IPS-18c (cell line): ENCODE data around the gene KMT2E.
"Not testable (repeated sequence)": the region's sequence is repeated elsewhere in the genome, so short reads cannot be mapped to it uniquely, and the experiment has no call there.

Experiments used
- H3K4me3 ChIP-seq: 2 replicates; pipeline ENCODE4 v1.7.0; 2013; ENCODE audit warnings: low read depth, mild to moderate bottlenecking, low read length, moderate library complexity; ENCODE audit not compliant: insufficient read depth
- H3K9me3 ChIP-seq: one replicate; pipeline ENCODE4 v1.6.1; 2013; ENCODE audit warnings: mild to moderate bottlenecking, low read length, moderate library complexity; ENCODE audit not compliant: control insufficient read depth, insufficient read depth

KMT2E gene

GRCh38 chr7:105015390-105015965 lies 1.5 kb downstream of the KMT2E start:
- H3K9me3 ChIP-seq = no peaks in the 10 kb centered on the region

DNA sequence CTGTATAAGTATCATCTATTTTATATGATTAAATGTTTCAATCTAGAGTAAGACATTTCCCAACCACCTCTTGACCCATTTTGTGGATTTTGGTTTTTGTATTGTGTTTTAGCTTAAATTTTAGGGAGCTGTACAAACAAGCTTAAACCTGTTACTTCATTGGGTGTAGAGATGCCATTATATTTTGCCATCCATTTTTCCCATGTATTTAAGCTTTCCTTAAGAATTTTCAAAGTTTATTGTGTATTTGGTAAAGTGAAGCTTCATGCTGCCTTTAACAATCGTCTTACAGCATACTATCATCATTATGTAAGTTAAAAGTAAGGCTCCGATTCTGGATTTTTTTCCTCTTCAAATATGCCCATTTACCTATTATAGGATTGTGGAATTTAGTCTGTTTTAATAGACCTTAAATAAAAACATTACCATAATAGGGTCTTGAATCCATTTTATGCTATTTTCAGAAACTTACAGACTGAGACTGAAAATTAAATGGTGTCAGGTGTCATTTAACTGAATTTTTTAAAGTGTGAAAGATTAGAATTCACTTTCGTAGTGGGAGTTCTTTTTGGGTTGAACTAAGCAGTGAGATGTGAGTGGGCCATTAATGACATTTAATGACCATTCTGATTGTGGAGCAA lies 2.2 kb downstream of the KMT2E start:
- H3K9me3 ChIP-seq = no peaks in the 10 kb centered on the region

More at GRCh38 chr7:105015390-105015965, 1.5 kb downstream of the KMT2E start:
- H3K4me3 ChIP-seq = peak overlapping the region; percentile 99

GRCh38 chr7:105016709-105017656 lies 3.0 kb downstream of the KMT2E start:
- Histone ChIP-seq H3K4me3 (peak overlapping the region; percentile 16), H3K9me3 (no peaks in the 10 kb centered on the region)

More for the DNA sequence above, 2.2 kb downstream of the KMT2E start:
- peak overlapping the region; percentile 99; the same call in 1 of the 2 replicates for H3K4me3 ChIP-seq

DNA sequence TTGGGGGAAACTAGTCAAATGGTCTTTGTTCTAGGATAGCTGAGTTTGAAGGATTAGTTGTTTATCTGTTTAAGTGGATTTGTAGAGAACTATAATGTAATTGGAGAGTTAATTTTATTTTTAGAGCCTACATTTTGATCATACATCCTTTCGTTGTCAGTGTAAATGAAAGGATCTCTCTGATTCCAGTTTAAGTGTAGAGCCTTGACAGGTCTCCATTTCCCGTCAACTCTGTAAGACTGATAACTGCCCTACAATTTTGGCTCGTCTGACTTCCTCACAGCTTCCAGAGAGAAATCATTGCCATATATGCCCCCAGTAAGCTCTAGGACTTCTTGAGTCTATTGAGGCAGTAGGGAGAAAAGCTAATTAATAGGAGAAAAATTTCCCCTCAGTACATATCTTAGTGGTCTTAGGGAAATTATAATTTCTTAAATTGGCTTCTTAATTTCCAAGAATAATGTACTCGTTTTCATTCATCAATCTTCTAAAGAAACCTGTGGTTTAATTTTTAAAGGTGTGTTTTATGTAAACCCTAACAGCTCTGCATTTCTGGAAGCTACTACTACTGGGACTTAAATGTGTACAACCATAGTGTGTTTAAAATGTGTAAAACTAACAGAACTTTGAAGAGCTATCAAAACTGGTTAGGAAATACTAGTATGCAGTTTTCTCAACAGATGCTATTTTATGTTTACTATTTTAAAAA lies 3.8 kb downstream of the KMT2E start:
- H3K4me3 ChIP-seq = no peak overlapping the region

DNA sequence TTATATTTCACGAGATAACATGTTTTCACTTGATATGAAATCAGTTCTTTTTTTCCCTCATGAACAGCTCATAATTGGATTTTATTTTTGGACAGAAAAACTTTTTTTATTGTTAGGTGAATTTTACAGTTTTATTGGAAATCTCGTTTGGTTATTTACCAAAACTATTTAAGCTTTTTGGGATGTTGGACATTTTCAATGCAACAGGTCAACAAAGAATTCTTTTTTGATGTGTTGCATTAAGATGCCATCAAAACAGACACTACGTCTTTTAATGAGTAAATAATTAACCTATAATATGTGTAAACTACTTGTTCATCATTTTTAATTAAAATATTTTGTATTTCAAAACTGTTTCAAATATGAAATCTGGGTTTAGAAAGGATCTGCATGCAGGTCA lies 5.3 kb downstream of the KMT2E start:
- no peaks in the 10 kb centered on the region for H3K9me3 ChIP-seq
- no peak overlapping the region for H3K4me3 ChIP-seq

More for the DNA sequence above, 3.8 kb downstream of the KMT2E start:
- no peaks in the 10 kb centered on the region for H3K9me3 ChIP-seq

DNA sequence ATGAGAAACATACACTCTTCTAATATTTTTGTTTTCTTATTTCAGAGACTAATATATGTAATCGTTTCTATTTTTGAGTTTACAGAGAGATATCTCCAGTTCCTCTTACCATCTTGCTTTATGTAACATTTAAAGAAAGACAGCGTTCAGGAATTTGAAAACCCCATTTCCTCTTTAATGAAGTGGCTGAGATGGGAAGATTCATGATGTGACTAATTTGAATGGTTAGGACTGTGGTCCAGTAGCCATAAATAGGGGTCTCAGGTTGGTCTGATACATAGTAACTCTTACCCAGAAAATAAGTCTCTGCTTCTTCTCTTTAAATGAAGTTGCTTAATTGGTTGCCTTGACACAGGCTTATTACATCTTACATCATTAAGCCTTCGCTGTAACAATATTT lies 6.9 kb downstream of the KMT2E start:
- H3K9me3 ChIP-seq = no peaks in the 10 kb centered on the region
- no peak overlapping the region for H3K4me3 ChIP-seq

DNA sequence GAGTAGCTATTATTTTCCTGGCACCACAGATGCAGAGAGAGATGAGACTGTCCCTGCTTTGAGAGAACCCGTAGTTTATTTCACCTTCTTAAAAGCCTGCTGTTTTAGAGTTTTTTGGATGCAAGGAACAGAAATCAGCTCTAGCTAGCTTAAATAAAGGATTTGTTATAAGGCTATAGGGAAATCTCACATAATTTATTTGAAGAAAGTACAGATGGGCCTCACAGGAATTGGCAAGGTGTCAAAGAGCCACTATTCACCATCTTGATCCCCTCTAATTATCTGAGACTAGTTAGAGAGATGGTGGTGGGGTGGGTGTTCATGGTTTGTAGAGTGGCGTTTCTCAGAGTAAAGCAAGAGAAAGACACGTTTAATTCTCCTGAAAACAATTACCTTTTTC lies 7.3 kb downstream of the KMT2E start:
- no peak overlapping the region for H3K4me3 ChIP-seq
- no peaks in the 10 kb centered on the region for H3K9me3 ChIP-seq

GRCh38 chr7:105021967-105022366 lies 8.0 kb downstream of the KMT2E start:
- Histone ChIP-seq H3K4me3 (no peak overlapping the region), H3K9me3 (no peaks in the 10 kb centered on the region)

GRCh38 chr7:105022458-105022857 lies 8.5 kb downstream of the KMT2E start:
- no peak overlapping the region for H3K4me3 ChIP-seq

GRCh38 chr7:105024734-105025133 lies 10.7 kb downstream of the KMT2E start:
- no peak overlapping the region for H3K4me3 ChIP-seq
- no peaks in the 10 kb centered on the region for H3K9me3 ChIP-seq

More at GRCh38 chr7:105022458-105022857, 8.5 kb downstream of the KMT2E start:
- no peaks in the 10 kb centered on the region for H3K9me3 ChIP-seq

DNA sequence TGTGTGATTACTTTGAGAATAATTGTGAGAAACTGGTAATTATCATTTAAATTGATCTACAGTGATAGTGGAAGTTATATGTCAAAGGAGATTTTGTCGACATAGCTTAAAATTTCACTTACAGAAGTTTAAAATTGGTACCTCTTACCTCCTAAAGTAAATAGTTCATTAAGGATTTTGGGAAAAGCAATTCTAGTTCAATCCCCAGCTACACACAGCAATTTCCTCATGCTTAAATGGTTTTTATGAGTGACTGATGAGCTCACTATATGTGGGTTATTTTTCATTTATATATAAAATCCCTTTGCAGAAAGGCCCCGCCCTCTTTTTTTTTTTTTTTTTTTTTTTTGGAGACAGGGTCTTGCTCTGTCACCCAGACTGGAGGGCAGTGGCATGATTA lies 12.7 kb downstream of the KMT2E start:
- no peak overlapping the region for H3K4me3 ChIP-seq
- H3K9me3 ChIP-seq = no peaks in the 10 kb centered on the region

DNA sequence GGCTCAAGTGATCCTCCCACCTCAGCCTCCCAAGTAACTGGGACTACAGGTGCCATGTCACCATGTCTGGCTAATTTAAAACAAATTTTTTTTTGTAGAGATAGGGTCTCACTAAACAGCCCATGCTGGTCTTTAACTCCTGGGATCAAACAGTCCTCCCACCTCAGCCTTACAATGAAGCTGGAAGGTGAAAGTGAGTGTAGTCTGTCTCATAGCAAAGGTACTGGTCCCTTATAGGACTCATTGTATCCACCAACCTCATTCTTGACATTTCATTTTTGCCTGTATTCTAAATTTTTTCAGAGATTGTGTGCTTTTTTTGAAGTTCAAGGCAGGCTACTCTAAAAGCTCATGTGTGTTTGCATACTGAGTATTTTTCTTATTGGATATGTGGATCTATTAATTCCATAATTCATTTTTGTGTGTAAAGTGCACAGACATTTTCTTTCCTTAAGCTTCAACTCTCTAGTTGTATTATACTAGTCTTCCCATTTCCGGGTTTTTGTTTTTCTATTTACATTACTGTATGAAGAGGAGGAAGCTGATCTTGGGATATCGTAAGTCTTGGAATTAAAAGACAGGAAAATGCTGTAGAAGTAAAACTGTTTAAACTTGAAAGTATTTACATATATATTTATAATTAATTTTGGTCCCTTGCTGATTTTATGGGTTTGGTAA lies 13.3 kb downstream of the KMT2E start:
- no peaks in the 10 kb centered on the region for H3K9me3 ChIP-seq
- H3K4me3 ChIP-seq = no peak overlapping the region

- Histone ChIP-seq H3K4me3 (no peak overlapping the region), H3K9me3 (no peaks in the 10 kb centered on the region)
Measured at GRCh38 chr7:105028004-105028403, 14.0 kb downstream of the KMT2E start.

DNA sequence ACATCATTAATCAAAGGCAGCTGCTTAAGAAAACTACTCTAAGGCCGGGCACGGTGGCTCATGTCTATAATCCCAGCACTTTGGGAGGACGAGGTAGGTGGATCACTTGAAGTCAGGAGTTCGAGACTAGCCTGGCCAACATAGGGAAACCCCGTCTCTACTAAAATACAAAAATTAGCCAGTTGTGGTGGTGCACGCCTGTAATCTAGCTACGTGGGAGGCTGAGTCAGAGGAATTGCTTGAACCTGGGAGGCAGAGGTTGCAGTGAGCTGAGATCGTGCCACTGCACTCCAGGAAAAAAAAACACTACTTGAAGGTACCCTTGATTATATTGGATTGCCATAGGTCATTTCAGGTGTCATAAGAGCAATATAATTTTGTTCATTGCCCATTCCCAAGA lies 14.9 kb downstream of the KMT2E start:
- not testable (repeated sequence) for H3K9me3 ChIP-seq, H3K4me3 ChIP-seq

DNA sequence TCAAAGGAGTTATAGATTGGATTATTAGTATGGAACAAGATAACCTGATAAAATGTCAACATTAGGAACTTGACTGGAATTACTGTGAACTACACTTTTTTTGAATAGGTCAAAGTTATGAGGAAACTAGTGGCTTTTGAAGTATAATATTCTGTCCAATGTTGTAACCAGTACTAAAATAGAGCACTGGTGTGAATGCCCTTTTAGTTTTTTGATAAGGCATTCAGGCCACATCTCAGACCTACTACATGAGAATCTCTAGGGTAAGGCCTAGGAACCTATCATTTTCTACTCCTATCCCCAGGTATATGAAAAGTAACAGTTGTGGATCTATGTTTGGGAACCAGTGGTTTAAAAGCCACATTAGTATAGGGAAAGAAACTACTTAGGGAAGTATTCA lies 16.4 kb downstream of the KMT2E start:
- Histone ChIP-seq H3K4me3 (no peak overlapping the region), H3K9me3 (no peaks in the 10 kb centered on the region)

- Histone ChIP-seq H3K9me3 (no peaks in the 10 kb centered on the region), H3K4me3 (no peak overlapping the region)
Measured at GRCh38 chr7:105032553-105033214, 18.7 kb downstream of the KMT2E start.
